ENCODE data around the gene JKAMP.

DNA sequence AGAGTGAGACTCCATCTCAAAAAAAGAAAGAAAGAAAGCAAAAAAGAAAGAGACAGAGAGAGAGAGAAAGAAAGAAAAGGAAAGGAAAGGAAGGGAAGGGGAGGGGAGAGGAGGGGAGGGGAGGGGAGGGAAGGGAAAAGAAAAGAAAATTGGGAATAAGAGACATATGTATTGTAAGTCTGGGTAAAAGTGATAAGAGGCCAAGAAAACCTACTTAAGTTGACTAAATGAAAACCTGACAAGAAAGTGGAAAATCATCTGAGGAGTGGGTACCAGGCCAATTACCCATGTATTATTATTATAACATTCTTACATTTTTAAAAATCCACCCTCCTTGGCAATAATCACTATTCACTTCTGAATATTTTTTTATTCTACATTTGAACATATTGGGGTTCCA is 46.0 kb downstream of the JKAMP start:
- TF ChIP-seq, protein P1, sequence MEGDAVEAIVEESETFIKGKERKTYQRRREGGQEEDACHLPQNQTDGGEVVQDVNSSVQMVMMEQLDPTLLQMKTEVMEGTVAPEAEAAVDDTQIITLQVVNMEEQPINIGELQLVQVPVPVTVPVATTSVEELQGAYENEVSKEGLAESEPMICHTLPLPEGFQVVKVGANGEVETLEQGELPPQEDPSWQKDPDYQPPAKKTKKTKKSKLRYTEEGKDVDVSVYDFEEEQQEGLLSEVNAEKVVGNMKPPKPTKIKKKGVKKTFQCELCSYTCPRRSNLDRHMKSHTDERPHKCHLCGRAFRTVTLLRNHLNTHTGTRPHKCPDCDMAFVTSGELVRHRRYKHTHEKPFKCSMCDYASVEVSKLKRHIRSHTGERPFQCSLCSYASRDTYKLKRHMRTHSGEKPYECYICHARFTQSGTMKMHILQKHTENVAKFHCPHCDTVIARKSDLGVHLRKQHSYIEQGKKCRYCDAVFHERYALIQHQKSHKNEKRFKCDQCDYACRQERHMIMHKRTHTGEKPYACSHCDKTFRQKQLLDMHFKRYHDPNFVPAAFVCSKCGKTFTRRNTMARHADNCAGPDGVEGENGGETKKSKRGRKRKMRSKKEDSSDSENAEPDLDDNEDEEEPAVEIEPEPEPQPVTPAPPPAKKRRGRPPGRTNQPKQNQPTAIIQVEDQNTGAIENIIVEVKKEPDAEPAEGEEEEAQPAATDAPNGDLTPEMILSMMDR (IDR thresholded peaks at IDR 0.05 in 2 of 3, conservative IDR thresholded peaks at IDR 0.05 in 1 of 3; ENCODE audit: borderline replicate concordance in 1 of 3, insufficient read depth in 1 of 3, low read depth in 2 of 3, low read length in 2 of 3): no peak
- TF ChIP-seq CEBPB (IDR thresholded peaks at IDR 0.05; ENCODE audit: low read depth): no peak
- no peak for TF ChIP-seq POLR2A (IDR thresholded peaks at IDR 0.05; ENCODE audit: borderline replicate concordance, extremely low read depth, insufficient read depth, insufficient read length)
- TF ChIP-seq ELF1 (IDR thresholded peaks at IDR 0.05; ENCODE audit: borderline replicate concordance, low read depth): no peak
- TF ChIP-seq, protein P2, sequence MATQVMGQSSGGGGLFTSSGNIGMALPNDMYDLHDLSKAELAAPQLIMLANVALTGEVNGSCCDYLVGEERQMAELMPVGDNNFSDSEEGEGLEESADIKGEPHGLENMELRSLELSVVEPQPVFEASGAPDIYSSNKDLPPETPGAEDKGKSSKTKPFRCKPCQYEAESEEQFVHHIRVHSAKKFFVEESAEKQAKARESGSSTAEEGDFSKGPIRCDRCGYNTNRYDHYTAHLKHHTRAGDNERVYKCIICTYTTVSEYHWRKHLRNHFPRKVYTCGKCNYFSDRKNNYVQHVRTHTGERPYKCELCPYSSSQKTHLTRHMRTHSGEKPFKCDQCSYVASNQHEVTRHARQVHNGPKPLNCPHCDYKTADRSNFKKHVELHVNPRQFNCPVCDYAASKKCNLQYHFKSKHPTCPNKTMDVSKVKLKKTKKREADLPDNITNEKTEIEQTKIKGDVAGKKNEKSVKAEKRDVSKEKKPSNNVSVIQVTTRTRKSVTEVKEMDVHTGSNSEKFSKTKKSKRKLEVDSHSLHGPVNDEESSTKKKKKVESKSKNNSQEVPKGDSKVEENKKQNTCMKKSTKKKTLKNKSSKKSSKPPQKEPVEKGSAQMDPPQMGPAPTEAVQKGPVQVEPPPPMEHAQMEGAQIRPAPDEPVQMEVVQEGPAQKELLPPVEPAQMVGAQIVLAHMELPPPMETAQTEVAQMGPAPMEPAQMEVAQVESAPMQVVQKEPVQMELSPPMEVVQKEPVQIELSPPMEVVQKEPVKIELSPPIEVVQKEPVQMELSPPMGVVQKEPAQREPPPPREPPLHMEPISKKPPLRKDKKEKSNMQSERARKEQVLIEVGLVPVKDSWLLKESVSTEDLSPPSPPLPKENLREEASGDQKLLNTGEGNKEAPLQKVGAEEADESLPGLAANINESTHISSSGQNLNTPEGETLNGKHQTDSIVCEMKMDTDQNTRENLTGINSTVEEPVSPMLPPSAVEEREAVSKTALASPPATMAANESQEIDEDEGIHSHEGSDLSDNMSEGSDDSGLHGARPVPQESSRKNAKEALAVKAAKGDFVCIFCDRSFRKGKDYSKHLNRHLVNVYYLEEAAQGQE (IDR thresholded peaks at IDR 0.05; ENCODE audit: low read depth): no peak
- no peak for TF ChIP-seq RAD21 (IDR thresholded peaks at IDR 0.05; ENCODE audit: low read depth)
- no peak for TF ChIP-seq EGR1 (IDR thresholded peaks at IDR 0.05; ENCODE audit: low read depth)
- TF ChIP-seq TCF7L2 (IDR thresholded peaks at IDR 0.05; ENCODE audit: borderline replicate concordance, extremely low read depth, insufficient read depth, insufficient read length): no peak
- TF ChIP-seq, protein P3, sequence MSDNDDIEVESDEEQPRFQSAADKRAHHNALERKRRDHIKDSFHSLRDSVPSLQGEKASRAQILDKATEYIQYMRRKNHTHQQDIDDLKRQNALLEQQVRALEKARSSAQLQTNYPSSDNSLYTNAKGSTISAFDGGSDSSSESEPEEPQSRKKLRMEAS (IDR thresholded peaks at IDR 0.05): no peak
- TF ChIP-seq EZH2phosphoT487 (IDR thresholded peaks at IDR 0.05; ENCODE audit: borderline replicate concordance): no peak
- no peak for TF ChIP-seq YY1 (IDR thresholded peaks at IDR 0.05; ENCODE audit: extremely low read depth, insufficient replicate concordance, low read depth, low read length)
- TF ChIP-seq JUND (IDR thresholded peaks at IDR 0.05): no peak
- no peak for TF ChIP-seq ZFX (IDR thresholded peaks at IDR 0.05)

Data from HCT116 (cell line).